Transverse colon (tissue), 4 donors: ENCODE measurements around the gene UQCC2. TPM values are rescaled to one million over a fixed set of nuclear protein-coding genes. Genes with fewer than 3 reads are reported as not detected.
A peak's percentile ranks its signal among the peaks of the same experiment; 100 is the strongest.

Experiments
- DNase-seq: peaks from one replicate; pipeline ENCODE4 v3.0.0-alpha.2; 2019
- H3K27ac ChIP-seq, 4 donors: fragments of 200-600 bp; sonication (generic); 2 replicates each; pipeline ENCODE4 v1.5.1; 2016 to 2018; ENCODE audit warnings: inconsistent platforms in 4 of 4
- H3K27me3 ChIP-seq: fragments of 200-600 bp; sonication (generic); 2 replicates; pipeline ENCODE4 v1.5.1; 2017; ENCODE audit warnings: inconsistent platforms
- H3K36me3 ChIP-seq, 4 donors: fragments of 200-600 bp; sonication (generic); 2 replicates each; pipeline ENCODE4 v1.5.1; 2017 to 2019; ENCODE audit warnings: inconsistent platforms in 4 of 4
- H3K4me1 ChIP-seq, 4 donors: fragments of 200-600 bp; sonication (generic); 2 replicates each; pipeline ENCODE4 v1.5.1; 2017 to 2020; ENCODE audit warnings: inconsistent platforms in 4 of 4
- H3K4me3 ChIP-seq, 4 donors: fragments of 200-600 bp; sonication (generic); 1 replicate in 1 of 4; 2 replicates in 3 of 4; pipeline versions ENCODE4 v1.5.1 to v1.6.1; 2017 to 2019; ENCODE audit warnings: inconsistent platforms in 4 of 4
- H3K9me3 ChIP-seq, 2 donors: fragments of 200-600 bp; sonication (generic); 2 replicates each; pipeline ENCODE4 v1.5.1; 2017 to 2019; ENCODE audit warnings: inconsistent platforms in 2 of 2
- EP300 ChIP-seq: sonication (generic); formaldehyde crosslinking; IDR thresholded peaks from one replicate; pipeline ENCODE4 v1.6.1; 2017; ENCODE audit warnings: antibody characterized with exemption, low read depth
- POLR2A ChIP-seq: fragments of 450-650 bp; IDR thresholded peaks from one replicate; pipeline ENCODE4 v1.6.1; 2016; ENCODE audit warnings: antibody characterized with exemption, mild to moderate bottlenecking, moderate library complexity
- POLR2AphosphoS5 ChIP-seq, 3 donors: sonication (generic); formaldehyde crosslinking; IDR thresholded peaks; one replicate each; pipeline ENCODE4 v1.6.1; 2016; ENCODE audit warnings: antibody characterized with exemption in 3 of 3
- whole genome bisulfite sequencing, 2 donors: methylation state at CpG; one replicate each; pipeline ENCODE4 v1.1.5; 2018; ENCODE audit warnings: low coverage in 1 of 2; 5-methylcytosine and 5-hydroxymethylcytosine counted together
- in situ Hi-C, 4 donors: fragments of 200-750 bp; cut with MboI; loops; one replicate each; pipeline versions ENCODE4 v1.15.0 to v1.15.1; 2017; ENCODE audit warnings: low sequenced_read_pairs in 3 of 4, low pct_ligation_motif_present in 1 of 4, low pct_unique_long_range_greater_than_20kb in 1 of 4
- intact Hi-C: fragments of 100-400 bp; cut with DNase I; formaldehyde crosslinking; loops from one replicate; pipeline ENCODE4 v1.15.1; 2023; ENCODE audit warnings: low total_unique reads
- total RNA-seq, 4 donors: library from RNA; depleted of rRNA; stranded (reverse); fragments of >200 nt; gene quantifications; one replicate each; pipeline ENCODE4 v1.1.0, GENCODE V29; 2016
- TF ChIP-seq, protein P1 (sequence below), 5 experiments: fragments of 200-600 bp in 3 of 5; fragments of 450-650 bp in 2 of 5; sonication (generic) in 3 of 5; IDR thresholded peaks; 1 replicate in 2 of 5; 2 replicates in 3 of 5; pipeline ENCODE4 v1.5.1; 2016 to 2017; ENCODE audit warnings: antibody characterized with exemption in 5 of 5, inconsistent platforms in 3 of 5, mild to moderate bottlenecking in 2 of 5, moderate library complexity in 1 of 5

Gene UQCC2
- total RNA-seq, 4 donors from 2014 or later = 2.8 to 17.6 (median 8.8) TPM

DNA sequence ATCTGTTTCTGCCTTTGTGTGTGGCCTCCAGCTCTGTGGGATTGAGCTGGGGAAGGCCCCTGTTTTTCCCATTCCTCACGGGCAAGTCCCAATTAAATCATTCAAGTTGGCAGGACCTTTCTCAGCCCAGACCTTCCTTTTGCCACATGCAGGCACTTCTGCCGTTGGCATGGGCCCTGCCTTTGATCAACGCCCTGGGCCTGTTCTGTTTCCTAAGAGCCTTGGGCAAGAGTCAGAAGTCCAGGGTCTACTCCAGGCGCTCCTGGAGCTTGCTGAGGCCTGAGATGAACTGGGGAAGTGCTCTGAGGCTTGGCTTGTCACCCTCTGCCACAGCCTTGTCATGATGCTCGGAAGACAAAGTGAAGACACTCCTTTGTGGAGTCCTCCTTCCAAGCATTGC is 28.1 kb upstream of the UQCC2 start:
- intact Hi-C loops = no loop called here
- TF ChIP-seq POLR2A (no peak), EP300 (no peak), POLR2AphosphoS5 (IDR thresholded peaks at IDR 0.05) (no peak)
- TF ChIP-seq, protein P1, sequence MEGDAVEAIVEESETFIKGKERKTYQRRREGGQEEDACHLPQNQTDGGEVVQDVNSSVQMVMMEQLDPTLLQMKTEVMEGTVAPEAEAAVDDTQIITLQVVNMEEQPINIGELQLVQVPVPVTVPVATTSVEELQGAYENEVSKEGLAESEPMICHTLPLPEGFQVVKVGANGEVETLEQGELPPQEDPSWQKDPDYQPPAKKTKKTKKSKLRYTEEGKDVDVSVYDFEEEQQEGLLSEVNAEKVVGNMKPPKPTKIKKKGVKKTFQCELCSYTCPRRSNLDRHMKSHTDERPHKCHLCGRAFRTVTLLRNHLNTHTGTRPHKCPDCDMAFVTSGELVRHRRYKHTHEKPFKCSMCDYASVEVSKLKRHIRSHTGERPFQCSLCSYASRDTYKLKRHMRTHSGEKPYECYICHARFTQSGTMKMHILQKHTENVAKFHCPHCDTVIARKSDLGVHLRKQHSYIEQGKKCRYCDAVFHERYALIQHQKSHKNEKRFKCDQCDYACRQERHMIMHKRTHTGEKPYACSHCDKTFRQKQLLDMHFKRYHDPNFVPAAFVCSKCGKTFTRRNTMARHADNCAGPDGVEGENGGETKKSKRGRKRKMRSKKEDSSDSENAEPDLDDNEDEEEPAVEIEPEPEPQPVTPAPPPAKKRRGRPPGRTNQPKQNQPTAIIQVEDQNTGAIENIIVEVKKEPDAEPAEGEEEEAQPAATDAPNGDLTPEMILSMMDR (IDR thresholded peaks at IDR 0.05) = no peak
- no peak overlapping the region for H3K4me3 ChIP-seq
- peaks cover 4 to 24% (median 9%) of the 10 kb centered on the region in 4 donors for H3K4me1 ChIP-seq
- H3K27me3 ChIP-seq = no peaks in the 10 kb centered on the region
- no peaks in the 10 kb centered on the region for H3K36me3 ChIP-seq
- no peak for DNase-seq
- no peak overlapping the region for H3K27ac ChIP-seq
- no peaks in the 10 kb centered on the region for H3K9me3 ChIP-seq
- WGBS, 2 donors = 60 to 68% methylated on average over 1 to 5 of the region's 5 CpGs
- in situ Hi-C loops = no loop called here

GRCh38 chr6:33738879-33739278 is 27.4 kb upstream of the UQCC2 start:
- in situ Hi-C loops (no loop called here), intact Hi-C loops (no loop called here)
- H3K9me3 ChIP-seq = no peaks in the 10 kb centered on the region
- no peaks in the 10 kb centered on the region for H3K27me3 ChIP-seq
- no peak overlapping the region for H3K4me3 ChIP-seq
- no peak overlapping the region for H3K27ac ChIP-seq
- no peak for DNase-seq
- WGBS, 2 donors = 91% methylated on average over 5 of the region's 5 CpGs; no CpG with 5 or more reads in 1 of the 2 donors
- no peaks in the 10 kb centered on the region for H3K36me3 ChIP-seq
- peaks cover 3 to 18% (median 3%) of the 10 kb centered on the region in 4 donors for H3K4me1 ChIP-seq
- TF ChIP-seq, protein P1 (IDR thresholded peaks at IDR 0.05) = no peak
- TF ChIP-seq POLR2AphosphoS5 (IDR thresholded peaks at IDR 0.05) (no peak), EP300 (no peak), POLR2A (no peak)

GRCh38 chr6:33738153-33738552 is 26.7 kb upstream of the UQCC2 start:
- Histone ChIP-seq H3K27ac (no peak overlapping the region), H3K4me3 (no peak overlapping the region), H3K9me3 (no peaks in the 10 kb centered on the region), H3K27me3 (no peaks in the 10 kb centered on the region), H3K4me1 (peaks cover 0 to 11% (median 0%) of the 10 kb centered on the region in 4 donors), H3K36me3 (no peaks in the 10 kb centered on the region)
- in situ Hi-C loops (no loop called here), intact Hi-C loops (no loop called here)
- no peak for TF ChIP-seq POLR2A
- DNase-seq = peak; percentile 66
- WGBS, 2 donors = 63% methylated on average over 9 of the region's 9 CpGs; no CpG with 5 or more reads in 1 of the 2 donors

DNA sequence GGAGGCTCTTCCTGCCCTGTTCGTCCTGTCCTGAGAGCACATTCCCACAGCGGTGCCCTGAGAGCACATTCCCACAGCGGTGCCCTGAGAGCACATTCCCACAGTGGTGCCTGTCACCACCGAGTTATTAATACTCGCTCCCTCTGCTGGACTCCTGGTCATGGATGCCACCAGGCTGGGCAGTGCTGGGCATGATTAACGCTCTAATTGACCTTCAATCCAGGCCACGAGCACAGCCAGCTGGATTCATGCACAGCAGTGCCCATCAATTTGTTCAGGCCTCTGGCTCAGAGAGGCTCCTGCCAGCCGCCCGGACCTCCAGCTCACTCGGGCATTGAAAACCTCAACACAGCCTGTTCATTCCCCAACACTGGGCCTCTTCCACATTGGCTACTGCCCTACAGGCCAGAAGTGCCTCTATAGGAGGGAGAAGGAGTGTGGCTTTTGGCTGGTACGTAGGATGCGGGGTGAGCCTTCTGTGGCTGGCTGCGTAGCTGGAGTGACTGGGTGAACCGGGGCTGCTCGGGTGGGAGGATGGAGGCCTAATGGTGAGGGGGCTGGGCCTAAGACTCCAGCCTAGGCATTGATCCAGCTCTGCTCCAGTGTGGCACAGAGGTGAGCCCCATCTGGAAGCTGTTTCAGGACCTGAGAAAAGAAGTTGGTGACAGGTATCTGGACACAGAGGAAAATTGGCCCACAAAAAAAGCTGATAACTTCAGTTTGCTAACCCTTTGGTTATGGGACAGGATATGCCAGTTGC is 25.9 kb upstream of the UQCC2 start:
- no peaks in the 10 kb centered on the region for H3K36me3 ChIP-seq
- no peak overlapping the region for H3K4me3 ChIP-seq
- in situ Hi-C loops (no loop called here), intact Hi-C loops (no loop called here)
- WGBS, 2 donors = 85% methylated on average over 15 of the region's 15 CpGs; no CpG with 5 or more reads in 1 of the 2 donors
- no peaks in the 10 kb centered on the region for H3K9me3 ChIP-seq
- no peak overlapping the region for H3K27ac ChIP-seq
- peaks cover 0 to 11% (median 0%) of the 10 kb centered on the region in 4 donors for H3K4me1 ChIP-seq
- TF ChIP-seq, protein P1 (IDR thresholded peaks at IDR 0.05) = no peak
- TF ChIP-seq EP300 (no peak), POLR2A (no peak), POLR2AphosphoS5 (IDR thresholded peaks at IDR 0.05) (no peak)
- DNase-seq = no peak
- no peaks in the 10 kb centered on the region for H3K27me3 ChIP-seq

DNA sequence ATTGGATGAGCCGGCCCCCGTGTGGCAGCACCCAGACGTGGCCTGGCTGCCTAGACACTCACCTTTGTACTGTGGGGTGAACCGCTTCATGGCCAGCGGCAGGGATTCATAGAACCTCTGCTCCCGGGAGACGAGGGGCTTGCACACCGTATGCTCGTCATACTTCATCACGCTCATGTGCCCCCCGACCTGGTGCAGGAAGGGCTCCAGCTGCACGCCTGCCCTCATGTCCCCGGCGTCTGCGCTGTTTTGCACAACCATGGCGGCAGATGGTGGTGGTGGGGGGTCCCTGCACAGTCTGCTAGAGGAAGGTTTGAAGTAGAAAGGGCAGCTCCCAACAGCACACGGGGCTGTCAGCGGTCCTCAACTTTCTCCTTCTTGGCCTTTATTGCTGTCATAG is 23.7 kb upstream of the UQCC2 start:
- intact Hi-C loops (no loop called here), in situ Hi-C loops (no loop called here)
- TF ChIP-seq POLR2A = no peak
- no peak for TF ChIP-seq POLR2AphosphoS5 (IDR thresholded peaks at IDR 0.05)
- TF ChIP-seq EP300 = no peak
- TF ChIP-seq, protein P1 (IDR thresholded peaks at IDR 0.05) = no peak
- Histone ChIP-seq H3K4me1 (peaks cover 0 to 11% (median 0%) of the 10 kb centered on the region in 4 donors), H3K4me3 (no peak overlapping the region), H3K36me3 (no peaks in the 10 kb centered on the region), H3K27me3 (no peaks in the 10 kb centered on the region), H3K9me3 (no peaks in the 10 kb centered on the region), H3K27ac (no peak overlapping the region)
- no peak for DNase-seq
- WGBS, 2 donors = 85 to 100% methylated on average over 3 to 18 of the region's 18 CpGs
